Fibroblast of skin of scalp (primary cell): ENCODE results near the gene VWA8. TPM values are rescaled to one million over a fixed set of nuclear protein-coding genes. Genes with fewer than 3 reads are reported as not detected.

Experiments used
- DNase-seq: peaks from one replicate; pipeline ENCODE4 v3.0.0-alpha.2; 2013
- polyA plus RNA-seq, 2 experiments: library from polyadenylated mRNA; unstranded; fragments of 120-200 nt; gene quantifications; one replicate each; pipeline ENCODE4 v1.2.1, GENCODE V29; 2013; ENCODE audit not compliant: insufficient read length in 2 of 2

VWA8 gene
- 5.9 TPM for polyA plus RNA-seq (2013, experiment 1 of 2; ENCODE audit: insufficient read length)
- 6.9 TPM for polyA plus RNA-seq (2013, experiment 2 of 2; ENCODE audit: insufficient read length)

DNA sequence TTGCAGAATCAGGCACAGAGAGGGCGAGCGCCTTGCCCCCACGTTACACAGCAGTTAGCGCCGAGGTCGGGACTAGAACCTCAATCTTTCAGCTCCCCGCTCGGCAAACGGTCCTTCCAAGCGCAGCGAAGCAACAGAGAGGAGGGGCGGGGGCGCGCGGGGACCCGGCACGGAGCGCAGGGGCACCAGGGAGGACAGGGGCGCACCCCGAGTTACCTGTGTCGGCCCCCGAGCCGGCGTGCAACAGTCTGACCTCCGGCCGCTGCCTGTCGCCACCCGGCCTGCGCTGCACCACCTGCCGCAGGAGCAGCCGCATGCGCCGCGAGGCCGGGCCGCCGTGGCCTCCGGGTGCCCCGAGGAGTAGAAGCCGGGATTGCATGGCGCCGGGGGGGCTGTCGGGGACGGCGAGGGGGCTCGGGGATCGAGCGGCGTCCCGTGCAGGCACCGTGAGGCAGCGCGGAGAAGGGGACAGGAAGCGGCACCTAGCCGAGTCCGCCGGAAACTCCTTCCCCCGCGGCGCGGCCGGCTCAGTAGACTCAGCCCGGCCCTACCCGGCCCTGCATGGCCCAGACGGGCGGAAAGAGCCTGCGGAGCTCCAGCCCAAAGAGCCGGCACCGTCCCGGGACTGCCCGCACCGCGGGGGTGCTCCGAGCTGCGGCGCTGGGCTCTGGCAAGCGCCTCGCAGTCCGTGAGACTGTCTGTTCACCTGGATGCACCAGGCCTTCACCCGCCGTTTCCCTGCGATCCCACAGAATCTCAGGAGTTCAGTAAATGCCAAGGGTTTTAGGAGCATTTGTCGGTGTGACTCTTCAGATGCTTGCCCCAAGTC is at the start of gene VWA8:
VWA8 (minus strand) TSS at position 473 of the 829 bp plus-strand sequence; CDS start at position 379, 94 bp downstream.
- DNase-seq, result peak; percentile 84

DNA sequence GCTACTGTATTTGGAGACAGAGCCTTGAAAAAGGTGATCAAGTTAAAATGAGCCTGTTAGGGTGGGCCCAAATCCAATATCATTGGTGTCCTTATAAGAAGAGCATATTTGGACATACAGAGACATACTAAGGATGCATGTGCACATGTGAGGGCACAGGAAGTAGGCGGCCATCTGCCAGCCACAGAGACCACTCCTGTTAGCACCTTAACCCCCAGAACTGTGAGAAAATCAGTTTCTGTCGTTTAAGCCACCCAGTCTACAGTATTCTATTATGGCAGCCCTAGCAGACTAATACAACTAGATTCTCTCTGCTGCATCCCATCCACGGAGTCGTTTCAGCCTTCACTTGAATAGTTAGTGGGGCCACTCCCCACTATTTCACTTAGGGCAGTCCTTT is 48.1 kb upstream of the VWA8 start:
- no peak for DNase-seq

DNA sequence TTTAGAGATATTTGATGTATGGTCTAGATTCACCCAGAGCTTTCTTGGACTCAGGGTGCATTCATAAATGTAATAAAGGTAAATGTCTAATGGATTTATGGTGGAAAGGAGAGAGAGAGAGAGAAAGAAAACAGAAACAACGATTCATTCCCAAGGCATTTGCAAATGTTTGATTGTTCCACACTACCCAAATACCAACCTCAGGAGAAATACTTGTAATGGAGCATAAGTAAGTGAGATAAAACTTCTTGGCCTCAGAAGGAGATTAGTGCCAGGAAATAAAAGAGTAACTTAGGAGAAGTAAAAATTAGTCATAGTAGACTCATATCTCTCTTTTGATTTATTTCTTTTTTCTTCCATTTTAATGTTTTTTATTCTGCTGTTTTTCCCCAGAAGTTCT is 46.9 kb upstream of the VWA8 start:
- peak; percentile 13 for DNase-seq

DNA sequence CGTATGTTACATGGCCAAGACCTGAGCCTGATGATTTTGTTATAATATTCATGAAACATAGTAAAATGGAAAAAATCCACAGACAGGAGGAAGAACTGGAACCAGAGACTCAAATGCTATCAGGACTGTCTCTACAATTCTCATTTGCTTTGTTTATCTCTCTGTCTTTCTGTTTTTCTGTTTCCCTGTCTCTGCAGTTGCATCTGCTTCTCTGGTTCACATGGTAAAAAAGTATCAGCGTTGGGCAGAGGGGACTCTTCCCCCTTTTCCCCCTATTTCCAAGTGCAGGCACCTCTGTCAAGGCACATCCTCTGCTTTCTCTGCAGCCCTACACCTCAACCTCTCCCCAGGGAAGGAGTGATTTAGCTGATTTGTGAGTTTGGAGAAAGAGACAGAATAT is 41.2 kb upstream of the VWA8 start:
- no peak for DNase-seq

DNA sequence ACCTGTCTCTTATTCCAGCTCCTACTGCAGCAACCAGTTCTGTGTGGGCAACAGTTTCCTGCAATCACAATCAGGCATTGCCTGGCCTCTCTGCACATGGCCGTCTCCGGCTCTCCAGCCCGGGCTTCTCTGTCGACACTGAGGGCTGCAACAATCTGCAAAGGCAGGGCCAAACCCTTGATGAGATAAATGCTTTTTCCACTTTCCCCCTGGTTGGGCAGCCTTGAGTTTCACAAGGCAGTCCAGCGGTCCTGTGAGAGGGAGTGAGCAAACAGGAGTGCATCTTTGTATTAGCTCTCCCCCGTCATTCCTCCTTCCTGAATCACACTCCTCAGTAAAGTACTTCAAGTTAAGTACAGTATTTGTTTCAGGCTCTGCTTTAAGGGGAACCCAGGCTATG is 40.7 kb upstream of the VWA8 start:
- DNase-seq, result peak; percentile 57

DNA sequence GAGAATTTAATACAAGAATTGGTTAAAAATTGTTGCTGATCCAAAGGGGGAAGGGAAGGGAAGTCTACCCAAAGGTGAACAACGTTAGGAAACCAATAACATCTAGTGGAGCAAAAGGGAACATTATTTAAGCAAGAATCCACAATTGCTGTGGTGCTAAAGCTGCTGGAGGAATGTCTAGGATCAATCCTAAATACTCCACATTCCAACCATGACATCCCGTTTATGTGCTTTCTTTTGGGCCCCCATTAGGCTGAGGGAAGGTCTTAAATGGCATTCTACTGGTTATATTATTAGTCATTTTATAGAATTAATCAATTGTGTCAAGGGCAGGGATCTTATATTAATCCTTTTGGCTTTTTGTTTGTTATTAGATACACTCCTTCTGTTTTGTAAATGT is 39.9 kb upstream of the VWA8 start:
- peak; percentile 24 for DNase-seq

DNA sequence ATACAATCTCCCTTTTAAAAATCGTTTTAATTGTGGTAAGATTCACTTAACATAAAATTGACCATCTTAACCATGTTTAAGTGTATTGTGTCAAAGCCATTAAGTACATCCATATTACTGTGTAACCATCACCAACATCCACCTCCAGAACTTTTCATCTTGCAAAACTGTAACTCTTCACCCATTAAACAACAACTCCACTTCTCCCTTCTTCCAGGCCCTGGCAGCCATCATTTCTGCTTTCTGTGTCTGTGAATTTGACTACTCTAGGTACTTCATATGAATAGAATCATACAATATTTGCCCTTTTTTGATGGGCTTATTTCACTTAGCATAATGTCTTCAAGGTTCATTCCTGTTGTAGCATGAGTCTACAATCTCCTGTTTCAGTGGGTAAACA is 36.5 kb upstream of the VWA8 start:
- DNase-seq, result no peak

DNA sequence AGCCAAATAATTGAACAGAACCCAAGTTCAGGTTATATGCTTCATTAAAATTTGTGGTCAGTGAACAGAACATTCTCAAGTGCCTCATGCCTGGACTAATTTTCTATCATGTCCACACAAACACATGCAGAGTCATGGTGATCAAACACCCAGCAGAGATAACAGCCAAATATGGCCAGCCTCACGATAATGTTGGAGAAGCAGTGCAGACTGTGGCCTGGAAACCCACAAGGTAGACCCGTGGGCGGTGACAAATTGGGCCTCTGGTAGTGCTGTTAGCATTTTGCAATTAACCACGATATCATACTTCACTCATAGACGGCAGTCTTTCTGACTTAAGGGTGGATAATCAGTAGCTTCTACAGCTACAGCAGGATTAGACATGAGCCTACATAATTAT is 35.0 kb upstream of the VWA8 start:
- peak; percentile 8 for DNase-seq

DNA sequence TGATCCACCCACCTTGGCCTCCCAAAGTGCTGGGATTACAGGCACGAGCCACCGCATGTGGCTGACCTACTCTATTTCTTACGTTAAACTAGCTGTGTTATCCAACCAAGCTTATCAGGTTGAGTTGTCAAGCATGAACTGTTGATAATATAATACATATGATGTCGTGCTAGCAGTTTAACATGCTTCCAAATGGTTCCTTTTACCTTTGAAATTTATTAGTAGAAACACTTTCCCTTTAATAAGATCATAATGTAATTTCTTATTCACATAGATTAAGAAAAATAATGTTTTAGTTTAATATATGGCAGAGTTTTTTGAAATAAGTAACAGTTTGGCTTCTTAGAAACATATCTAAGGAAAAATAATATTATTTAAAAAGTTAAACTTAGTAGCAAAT is 34.4 kb upstream of the VWA8 start:
- DNase-seq, result no peak

DNA sequence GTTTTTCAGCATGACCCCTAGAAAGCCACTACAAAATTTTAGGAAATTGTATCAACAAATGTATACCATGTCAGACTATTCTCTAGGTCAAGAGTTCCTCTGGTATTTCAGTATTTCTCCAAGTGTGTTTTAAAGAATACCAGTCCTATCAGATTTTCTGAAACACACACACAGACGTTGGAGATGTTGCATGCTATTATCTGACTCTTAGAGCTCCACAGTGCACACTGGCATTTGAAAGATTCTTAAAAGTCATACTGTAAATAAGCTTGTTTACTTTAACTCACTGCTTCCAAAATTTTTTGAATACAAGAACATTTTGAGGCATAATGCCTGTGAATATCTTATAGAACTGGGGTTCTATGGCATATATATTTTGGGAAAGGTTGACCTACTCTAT is 33.8 kb upstream of the VWA8 start:
- DNase-seq, result no peak

DNA sequence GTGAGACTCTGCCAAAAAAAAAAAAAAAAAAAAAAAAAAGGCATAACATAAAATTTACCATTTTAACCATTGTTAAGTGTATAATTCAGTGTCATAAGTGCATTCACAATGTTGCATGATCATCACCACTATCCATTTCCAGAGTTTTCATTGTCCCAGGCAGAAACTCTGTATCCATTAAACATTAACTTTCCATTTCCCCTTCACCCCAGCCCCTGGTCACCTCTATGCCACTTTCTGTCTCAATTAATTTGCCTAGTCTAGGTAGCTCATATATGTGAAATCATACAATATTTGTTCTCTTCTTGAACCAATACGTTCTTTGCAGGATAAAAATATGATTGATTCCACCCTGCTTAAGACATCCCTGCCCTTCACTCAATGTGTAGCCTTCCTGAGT is 31.0 kb upstream of the VWA8 start:
- DNase-seq, result no peak

DNA sequence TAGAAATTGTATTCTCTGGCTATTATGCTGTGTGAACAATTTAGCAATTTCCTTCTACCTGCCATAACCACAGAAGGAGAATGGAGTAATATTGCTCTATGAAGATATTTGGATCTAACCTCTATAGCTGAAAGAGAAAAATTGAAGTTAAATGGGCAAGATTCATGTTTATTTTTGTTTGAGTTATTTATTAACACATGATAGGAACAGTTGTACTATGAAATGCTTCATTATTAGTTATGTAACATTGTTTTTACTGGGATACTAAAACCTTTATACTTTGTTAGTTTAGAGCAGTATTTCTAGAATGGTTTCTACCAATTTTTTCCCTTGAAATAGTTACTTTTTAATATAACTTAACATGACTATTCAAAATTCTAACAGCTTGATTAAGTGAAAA is 27.3 kb upstream of the VWA8 start:
- DNase-seq, result no peak

DNA sequence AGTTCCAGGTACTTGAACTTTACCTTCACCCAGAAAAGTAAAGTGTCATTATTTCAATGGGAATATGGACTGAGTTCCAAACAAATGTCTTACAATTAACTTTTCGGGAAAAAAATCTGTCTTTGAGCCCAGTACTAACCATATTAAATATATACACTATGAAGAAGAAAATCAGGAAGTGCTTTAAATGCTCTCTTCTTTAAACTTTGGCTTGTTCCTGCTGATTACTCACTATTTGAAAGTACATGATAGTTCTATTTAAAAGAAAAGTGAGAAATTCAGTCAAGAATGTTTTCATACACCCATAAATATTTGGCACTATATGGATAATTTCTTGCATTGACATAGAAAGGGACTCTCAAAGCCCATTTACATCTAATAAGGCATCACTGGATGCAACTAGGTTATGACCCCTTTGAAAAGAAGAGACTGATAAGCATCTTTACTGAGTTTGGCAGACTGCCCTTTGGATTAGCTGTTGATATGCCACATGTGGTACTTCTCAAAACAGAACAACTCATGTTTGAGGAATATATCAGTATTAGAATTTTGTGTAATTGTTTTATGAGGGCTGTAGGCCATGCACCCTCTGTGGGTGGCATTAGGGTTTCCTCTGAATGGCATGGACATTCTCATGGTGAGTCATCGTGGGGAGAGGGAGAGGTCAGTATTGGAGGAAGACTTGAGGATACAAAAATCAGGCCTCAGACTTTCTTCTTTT is 25.0 kb upstream of the VWA8 start:
- DNase-seq, result peak; percentile 40

DNA sequence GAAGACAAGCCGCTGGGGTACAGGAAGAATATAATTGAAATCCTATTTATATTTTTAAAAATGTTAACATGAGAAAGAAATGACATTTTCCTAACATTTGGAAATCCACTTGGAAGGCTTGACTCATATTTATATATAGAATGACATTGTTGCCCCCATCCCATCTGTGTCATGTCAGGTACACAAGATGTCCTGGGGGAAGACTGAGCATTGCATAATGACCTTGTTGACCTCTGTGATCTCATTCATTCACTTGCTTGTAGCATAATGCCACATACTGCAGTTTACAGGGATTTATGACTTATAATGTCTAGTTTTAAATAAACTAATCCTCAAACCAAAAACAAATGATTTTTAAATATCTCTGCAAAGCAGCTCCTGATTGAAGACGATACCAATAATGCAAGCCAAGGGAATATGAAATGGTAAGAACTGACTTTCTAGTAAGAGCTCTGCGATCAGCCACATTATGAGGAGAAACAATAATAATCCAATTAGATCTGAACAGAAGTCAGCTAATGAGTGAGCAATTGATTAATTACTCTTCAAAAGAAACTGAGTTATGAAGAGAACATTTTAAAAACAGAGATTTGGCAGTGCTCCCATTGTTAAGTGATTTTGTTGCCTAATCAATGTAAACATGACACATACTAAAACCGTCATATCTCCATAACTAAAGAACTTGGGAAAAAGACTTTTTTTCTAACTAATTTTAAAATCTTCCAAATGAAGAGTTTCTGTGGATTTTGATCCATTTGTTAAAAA is 21.2 kb upstream of the VWA8 start:
- DNase-seq, result no peak

DNA sequence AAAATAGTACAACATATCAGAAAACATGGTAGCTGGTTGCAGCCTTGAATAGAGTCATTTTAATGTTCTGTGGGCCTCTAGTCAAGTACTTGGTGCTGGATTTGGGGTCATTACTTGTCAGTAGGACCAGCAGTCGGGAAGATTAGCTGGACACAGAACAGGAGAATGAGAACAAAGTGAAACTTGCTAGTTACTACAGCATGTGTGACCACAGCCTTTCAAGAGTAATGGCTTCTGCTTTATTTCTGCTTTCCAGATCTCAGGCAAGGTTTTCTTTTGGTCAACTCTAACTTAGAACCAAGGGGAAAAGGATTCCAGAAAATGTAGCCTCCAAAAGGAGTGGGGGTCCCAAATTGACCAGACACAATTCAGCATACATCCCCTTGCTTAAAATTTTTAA is 17.1 kb upstream of the VWA8 start:
- DNase-seq, result no peak

DNA sequence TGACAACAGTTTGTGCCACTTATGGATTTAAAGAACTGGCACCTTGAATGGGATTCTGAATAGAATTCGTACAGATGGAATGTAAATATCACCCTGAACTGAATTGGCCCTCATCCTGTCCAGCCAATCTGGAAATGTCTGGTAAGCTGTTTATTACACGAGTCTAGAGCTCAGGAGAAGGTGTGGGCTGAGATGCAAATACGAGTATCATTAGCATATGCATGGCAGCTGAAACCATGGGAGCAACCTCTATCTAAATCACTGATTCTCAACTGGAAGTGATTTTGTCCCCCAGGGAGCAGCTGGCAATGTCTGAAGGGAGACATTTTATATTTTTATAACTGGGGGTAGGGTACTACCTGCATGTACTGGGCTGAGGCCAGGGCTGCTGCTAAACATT is 15.6 kb upstream of the VWA8 start:
- DNase-seq, result no peak

DNA sequence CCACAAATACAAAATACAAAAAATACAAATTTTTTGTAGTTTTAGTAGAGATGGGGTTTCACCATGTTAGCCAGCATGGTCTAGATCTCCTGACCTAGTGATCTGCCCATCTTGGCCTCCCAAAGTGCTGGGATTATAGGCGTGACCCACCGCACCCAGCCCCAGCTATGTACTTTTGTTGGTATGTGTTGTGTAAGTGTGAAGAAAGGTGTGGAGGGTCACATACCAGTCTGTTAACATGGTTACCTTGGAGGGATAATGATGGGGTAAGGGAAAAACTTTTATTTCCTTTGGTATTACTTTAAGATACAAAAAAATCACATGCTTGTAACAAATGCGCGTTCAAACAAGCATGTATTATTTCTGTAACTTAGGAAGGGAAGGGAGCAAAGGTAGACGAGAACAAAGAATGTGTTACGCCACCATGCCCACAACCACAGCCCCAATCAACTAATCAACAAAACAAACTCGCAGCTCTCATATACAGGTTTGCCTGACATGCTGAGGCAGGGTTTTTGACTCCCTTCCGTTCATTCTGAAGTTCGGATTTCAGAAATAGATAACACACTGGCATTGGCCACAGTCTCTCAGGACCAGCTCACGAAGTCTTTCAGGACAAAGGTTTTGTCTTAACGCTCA is 13.5 kb upstream of the VWA8 start:
- DNase-seq, result no peak

DNA sequence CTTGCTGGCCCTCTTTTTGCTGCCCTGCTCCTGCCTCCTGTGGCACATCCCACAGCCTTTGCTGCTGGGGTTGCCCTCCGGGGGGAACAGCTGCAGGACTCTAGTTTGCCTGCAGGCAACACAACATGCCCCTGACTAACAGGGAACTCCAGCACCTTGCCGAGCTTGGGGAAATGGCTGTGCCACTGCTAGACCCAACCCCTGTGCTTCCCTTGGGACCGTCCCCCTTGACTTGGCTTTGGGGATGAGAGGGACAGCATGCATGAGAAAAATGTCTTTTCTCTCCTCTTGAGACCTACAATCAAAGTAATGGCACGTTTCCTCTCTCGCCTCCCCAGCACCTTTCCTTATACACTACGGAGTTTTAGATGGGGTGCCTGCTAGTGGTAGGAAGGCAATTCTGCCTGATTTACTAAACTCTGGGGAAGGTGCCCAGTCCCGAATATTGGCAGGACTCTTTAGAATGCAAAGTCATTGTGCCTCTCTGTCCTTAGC is 12.4 kb upstream of the VWA8 start:
- DNase-seq, result peak; percentile 1

DNA sequence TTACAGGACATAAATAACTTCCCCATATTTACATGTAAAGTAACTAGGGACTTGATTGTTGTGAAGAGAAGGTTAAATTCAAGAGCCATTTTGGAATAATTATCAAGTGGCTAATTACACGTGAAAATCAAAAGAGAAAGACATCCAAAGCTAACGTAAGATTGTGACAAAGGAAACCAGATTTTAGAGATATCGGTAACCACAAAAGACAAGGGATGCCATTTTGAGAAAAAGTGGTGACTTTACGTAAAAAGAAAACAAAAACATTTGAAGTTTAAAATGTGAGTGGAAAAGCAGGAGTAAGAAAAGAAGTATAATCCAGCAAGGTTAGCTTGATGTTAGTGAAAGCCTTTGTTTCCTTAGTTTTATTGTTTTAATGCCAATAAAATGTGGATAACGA is 10.9 kb upstream of the VWA8 start:
- DNase-seq, result no peak

DNA sequence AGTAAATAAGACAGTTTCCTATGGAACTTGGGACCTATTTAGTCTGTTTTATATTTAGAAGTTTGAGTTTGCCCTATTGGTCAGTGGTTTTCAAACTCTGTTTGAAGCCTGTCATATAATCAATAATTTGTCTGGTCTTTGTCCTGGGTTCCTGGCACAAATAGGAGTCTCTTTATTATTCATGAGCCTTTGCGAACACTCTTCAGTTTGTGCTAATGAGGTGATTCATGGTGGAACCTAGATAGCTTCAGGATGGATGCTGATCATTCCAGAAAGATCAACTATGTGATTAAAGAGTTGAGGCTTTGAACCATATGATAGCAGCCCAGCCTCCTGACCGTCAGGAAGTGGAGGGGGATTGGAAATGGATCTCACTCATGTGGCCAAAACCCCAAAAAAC is 10.0 kb upstream of the VWA8 start:
- DNase-seq, result no peak

DNA sequence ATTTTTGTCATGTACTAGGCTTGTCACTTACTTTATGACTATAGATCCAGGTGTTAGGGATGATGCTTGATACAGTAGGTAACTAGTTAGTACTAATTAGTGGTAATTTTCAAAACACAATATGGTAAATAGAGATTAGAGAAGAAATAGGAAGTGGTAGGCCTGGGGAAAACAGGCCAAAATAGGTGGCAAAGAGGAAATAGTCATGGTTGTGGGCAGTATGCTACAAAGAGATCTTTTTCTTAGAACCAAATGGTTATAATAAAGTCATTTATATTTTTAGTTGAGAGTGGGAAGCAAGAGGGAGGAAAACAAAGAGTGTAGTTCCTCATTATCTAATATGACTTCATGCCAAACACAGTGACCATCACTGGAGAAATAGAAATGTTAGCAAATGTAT is 9.1 kb upstream of the VWA8 start:
- no peak for DNase-seq

DNA sequence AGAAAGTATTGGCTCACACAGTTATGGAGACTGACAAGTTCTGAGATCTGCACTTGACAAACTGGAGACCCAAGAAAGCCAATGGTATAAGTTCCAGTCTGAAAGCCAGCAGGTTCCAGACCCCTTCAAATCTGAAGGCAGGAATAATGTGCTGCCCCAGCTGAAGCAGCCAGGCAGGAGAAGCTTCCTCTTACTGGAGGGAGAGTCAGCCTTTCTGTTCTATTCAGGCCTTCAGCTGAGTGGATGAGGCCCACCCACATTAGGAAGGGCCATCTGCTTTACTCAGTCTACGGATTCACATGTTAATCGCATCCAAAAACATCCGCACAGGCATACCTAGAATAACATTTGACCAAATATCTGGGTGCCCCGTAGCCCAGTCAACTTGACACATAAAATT is 8.2 kb upstream of the VWA8 start:
- DNase-seq, result no peak

DNA sequence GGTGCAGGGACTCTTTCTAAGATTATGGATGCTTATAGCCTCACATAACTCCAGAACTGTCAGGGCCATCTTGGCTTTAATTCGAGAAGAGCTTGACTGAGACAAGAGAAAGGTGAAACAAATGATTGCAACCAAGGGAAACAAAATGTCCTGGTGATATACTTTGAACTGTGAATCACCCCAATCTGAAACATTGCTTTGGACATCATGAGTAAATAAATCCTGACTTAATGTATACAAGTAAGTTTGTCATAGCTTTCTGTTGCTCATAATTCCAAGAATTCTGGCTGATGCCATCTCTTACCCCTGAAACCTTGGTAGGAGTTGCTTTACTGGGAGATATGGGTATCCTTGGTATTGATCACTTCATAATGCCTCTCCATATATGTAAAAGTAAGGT is 5.8 kb upstream of the VWA8 start:
- no peak for DNase-seq
